GM12873 (cell line): ENCODE data around the gene FOXP2.
A peak's percentile ranks its signal among the peaks of the same experiment; 100 is the strongest.

Source experiments
- TF ChIP-seq, protein P1 (sequence below): IDR thresholded peaks from 2 replicates; pipeline ENCODE4 v1.5.1; 2012; ENCODE audit warnings: low read depth, mild to moderate bottlenecking, moderate library complexity, low read length, control low read depth; ENCODE audit not compliant: insufficient read depth; ENCODE audit errors: missing control alignments

Gene FOXP2

GRCh38 chr7:114392686-114393085 lies 21.9 kb upstream of the FOXP2 start:
- TF ChIP-seq, protein P1, sequence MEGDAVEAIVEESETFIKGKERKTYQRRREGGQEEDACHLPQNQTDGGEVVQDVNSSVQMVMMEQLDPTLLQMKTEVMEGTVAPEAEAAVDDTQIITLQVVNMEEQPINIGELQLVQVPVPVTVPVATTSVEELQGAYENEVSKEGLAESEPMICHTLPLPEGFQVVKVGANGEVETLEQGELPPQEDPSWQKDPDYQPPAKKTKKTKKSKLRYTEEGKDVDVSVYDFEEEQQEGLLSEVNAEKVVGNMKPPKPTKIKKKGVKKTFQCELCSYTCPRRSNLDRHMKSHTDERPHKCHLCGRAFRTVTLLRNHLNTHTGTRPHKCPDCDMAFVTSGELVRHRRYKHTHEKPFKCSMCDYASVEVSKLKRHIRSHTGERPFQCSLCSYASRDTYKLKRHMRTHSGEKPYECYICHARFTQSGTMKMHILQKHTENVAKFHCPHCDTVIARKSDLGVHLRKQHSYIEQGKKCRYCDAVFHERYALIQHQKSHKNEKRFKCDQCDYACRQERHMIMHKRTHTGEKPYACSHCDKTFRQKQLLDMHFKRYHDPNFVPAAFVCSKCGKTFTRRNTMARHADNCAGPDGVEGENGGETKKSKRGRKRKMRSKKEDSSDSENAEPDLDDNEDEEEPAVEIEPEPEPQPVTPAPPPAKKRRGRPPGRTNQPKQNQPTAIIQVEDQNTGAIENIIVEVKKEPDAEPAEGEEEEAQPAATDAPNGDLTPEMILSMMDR = no peak

- TF ChIP-seq, protein P1 = no peak
Observed at GRCh38 chr7:114402876-114403635, 11.6 kb upstream of the FOXP2 start.

GRCh38 chr7:114405427-114405826 lies 9.2 kb upstream of the FOXP2 start:
- TF ChIP-seq, protein P1 = peak; percentile 41

- TF ChIP-seq, protein P1 = no peak
Observed at GRCh38 chr7:114409750-114410149, 4.9 kb upstream of the FOXP2 start.

GRCh38 chr7:114412548-114412947 lies 2.1 kb upstream of the FOXP2 start:
- TF ChIP-seq, protein P1 = no peak

- TF ChIP-seq, protein P1 = no peak
Observed at GRCh38 chr7:114413761-114414155, 857 bp upstream of the FOXP2 start.

GRCh38 chr7:114415064-114415989 lies 712 bp downstream of the FOXP2 start:
- TF ChIP-seq, protein P1 = no peak
